D721Med (cell line): ENCODE results near the gene KIAA0825.

Source experiments
- DNase-seq: peaks from one replicate; pipeline ENCODE4 v3.0.0; 2011; ENCODE audit warnings: low spot score; ENCODE audit not compliant: insufficient read length
- FAIRE-seq: peaks from 2 replicates; lab custom pipeline; 2011; peaks lifted over from hg19 to GRCh38; lab: Jason Lieb, UNC
- CTCF ChIP-seq: IDR thresholded peaks from 2 replicates; pipeline ENCODE4 v1.5.1; 2012; ENCODE audit warnings: mild to moderate bottlenecking, control low read depth; ENCODE audit not compliant: insufficient read depth; ENCODE audit errors: missing control alignments

The KIAA0825 gene

GRCh38 chr5:94197970-94198369, 420.4 kb downstream of the KIAA0825 start:
- TF ChIP-seq CTCF: no peak
- no peak for DNase-seq
- FAIRE-seq: no peak

- TF ChIP-seq CTCF: no peak
- no peak for FAIRE-seq
- DNase-seq: no peak
Measured at GRCh38 chr5:94196953-94197352, 421.5 kb downstream of the KIAA0825 start.

- FAIRE-seq: no peak
- DNase-seq: no peak
- TF ChIP-seq CTCF: no peak
Measured at GRCh38 chr5:94192658-94193391, 425.6 kb downstream of the KIAA0825 start.

GRCh38 chr5:94191604-94192003, 426.8 kb downstream of the KIAA0825 start:
- FAIRE-seq (no peak), DNase-seq (no peak)
- no peak for TF ChIP-seq CTCF

GRCh38 chr5:94188725-94189124, 429.7 kb downstream of the KIAA0825 start:
- TF ChIP-seq CTCF: no peak
- DNase-seq (no peak), FAIRE-seq (no peak)

- no peak for TF ChIP-seq CTCF
- DNase-seq: no peak
- FAIRE-seq: no peak
Measured at GRCh38 chr5:94184870-94185269, 433.5 kb downstream of the KIAA0825 start.

- DNase-seq: no peak
- TF ChIP-seq CTCF: peak; percentile 12
- FAIRE-seq: no peak
Measured at GRCh38 chr5:94181895-94182294, 436.5 kb downstream of the KIAA0825 start.
